M059J (cell line): ENCODE measurements around the gene PCDHB2. TPM values are rescaled to one million over a fixed set of nuclear protein-coding genes. Genes with fewer than 3 reads are reported as not detected.
"Not testable (repeated sequence)": the region's sequence is repeated elsewhere in the genome, so short reads cannot be mapped to it uniquely, and the experiment has no call there.

Experiments used
- DNase-seq: peaks from one replicate; pipeline ENCODE4 v3.0.0-alpha.2; 2012; ENCODE audit warnings: low read depth
- total RNA-seq: library from RNA; depleted of rRNA; stranded (reverse); fragments of >200 nt; shearing (Covaris generic); gene quantifications from 2 replicates; pipeline ENCODE4 v1.2.3, GENCODE V29; 2014; rRNA removed

Gene PCDHB2
- 0.32 and 2.1 TPM in 2 replicates for total RNA-seq

GRCh38 chr5:141094481-141095262, at the start of gene PCDHB2:
Gene PCDHB2 (plus strand): TSS chr5:141094615. CDS start chr5:141094791, 176 bp downstream.
- peak; percentile 40 for DNase-seq

DNA sequence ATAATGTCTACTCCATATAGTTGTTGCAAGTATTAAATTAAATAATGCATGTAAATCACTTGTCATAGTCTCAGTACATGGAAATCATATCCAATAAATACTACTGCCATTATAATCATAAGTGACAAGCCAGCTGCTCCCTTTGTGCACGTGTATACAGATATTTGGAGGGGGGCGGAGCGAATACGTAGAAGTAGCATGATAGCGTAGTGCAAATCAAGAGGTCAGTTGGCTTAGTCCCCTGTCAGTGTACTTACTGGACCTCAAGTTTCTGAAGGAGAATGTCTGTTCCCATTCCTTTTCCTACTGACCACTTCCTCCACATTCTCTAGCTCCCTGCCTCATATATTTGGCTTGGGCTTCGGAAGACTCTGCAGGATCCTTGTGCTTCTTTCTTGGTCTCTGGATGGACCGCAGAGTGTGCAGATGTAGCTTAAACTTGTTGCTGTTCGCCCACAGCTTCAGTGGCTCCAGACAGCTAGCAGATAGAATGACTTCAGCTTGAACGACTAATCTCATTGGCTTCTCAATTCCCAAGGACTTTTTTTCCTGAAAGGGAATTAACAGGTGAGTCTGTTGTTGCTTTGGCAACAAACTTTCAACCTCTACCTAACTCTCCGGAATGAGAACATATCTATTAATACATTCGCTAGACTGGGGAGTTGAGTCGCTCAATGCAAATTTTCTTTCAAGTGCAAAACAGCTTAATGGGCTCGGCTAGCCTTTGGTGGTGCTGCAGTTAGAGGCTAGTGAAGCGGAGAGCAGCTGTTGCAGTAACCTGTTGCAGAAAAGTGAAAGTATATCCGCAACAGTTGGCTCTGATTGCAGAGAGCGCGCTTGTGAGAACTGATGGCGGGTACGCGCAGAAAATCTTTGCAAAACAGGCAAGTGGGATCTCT, 43.5 kb upstream of the PCDHB2 start, which contains the start of gene PCDHB1:
Gene PCDHB1, plus strand, starts transcription at position 753 of the 899 bp plus-strand sequence. Its CDS starts 97 bp downstream, at position 850.
- peak; percentile 1 for DNase-seq

DNA sequence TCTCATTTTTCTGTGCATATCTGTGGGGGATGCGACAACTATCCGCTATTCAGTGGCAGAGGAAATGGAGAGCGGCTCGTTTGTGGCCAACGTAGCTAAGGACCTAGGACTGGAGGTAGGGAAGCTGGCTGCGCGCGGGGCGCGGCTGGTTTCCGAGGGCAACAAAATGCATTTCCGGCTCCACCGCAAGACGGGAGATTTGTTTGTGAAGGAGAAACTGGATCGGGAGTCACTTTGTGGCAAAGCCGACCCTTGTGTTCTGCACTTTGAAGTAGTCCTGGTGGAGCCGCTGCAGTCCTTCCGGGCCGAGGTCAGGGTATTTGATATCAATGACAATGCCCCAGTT, 42.9 kb upstream of the PCDHB2 start:
- DNase-seq, result no peak

GRCh38 chr5:141077826-141078225, 16.6 kb upstream of the PCDHB2 start:
- no peak for DNase-seq

DNA sequence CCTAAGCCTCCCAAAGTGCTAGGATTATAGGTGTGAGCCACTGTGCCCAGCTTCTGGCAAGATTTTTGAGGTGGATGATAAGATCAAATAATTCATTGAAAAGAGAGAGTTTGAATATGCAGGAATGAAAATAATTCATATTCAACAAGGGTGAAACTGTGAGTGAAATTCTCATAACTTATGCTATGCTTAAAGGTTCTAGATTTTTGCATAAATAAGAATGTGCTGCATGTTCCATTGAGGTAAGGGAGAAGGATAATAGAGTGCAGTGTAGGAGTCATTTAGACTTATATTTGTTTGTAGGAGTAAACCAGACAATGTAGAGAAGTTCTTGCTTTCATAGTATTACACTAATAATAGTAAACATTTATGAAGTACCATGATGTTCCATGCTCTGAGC, 12.2 kb upstream of the PCDHB2 start:
- no peak for DNase-seq

- peak; percentile 78 for DNase-seq
Measured at GRCh38 chr5:141084487-141084989, 9.9 kb upstream of the PCDHB2 start.

DNA sequence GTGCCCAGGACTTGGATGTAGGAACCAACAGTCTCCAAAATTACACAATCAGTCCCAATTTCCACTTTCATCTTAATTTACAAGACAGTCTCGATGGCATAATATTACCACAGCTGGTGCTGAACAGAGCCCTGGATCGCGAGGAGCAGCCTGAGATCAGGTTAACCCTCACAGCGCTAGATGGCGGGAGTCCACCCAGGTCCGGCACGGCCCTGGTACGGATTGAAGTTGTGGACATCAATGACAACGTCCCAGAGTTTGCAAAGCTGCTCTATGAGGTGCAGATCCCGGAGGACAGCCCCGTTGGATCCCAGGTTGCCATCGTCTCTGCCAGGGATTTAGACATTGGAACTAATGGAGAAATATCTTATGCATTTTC, 837 bp downstream of the PCDHB2 start:
- no peak for DNase-seq

GRCh38 chr5:141096181-141096580, 1.8 kb downstream of the PCDHB2 start:
- not testable (repeated sequence) for DNase-seq

DNA sequence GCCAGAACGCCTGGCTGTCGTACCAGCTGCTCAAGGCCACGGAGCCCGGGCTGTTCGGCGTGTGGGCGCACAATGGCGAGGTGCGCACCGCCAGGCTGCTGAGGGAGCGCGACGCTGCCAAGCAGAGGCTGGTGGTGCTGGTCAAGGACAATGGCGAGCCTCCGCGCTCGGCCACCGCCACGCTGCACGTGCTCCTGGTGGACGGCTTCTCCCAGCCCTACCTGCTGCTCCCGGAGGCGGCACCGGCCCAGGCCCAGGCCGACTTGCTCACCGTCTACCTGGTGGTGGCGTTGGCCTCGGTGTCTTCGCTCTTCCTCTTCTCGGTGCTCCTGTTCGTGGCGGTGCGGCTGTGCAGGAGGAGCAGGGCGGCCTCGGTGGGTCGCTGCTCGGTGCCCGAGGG, 2.2 kb downstream of the PCDHB2 start:
- DNase-seq, result not testable (repeated sequence)

GRCh38 chr5:141100243-141100805, 5.9 kb downstream of the PCDHB2 start, which contains the start of gene PCDHB3:
Gene PCDHB3 (plus strand): TSS chr5:141100473. CDS start chr5:141100650, 177 bp downstream.
- DNase-seq, result peak; percentile 87

DNA sequence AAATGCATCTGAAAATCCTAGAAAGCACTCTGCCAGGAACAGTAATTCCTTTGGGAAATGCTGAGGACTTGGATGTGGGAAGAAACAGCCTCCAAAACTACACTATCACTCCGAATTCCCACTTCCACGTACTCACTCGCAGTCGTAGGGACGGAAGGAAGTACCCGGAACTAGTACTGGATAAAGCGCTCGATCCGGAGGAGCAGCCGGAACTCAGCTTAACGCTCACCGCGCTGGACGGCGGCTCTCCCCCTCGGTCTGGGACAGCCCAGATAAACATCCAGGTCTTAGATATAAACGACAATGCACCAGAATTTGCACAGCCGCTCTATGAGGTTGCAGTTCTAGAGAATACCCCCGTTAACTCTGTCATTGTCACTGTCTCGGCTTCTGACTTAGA, 6.6 kb downstream of the PCDHB2 start:
- peak; percentile 30 for DNase-seq

GRCh38 chr5:141102070-141102469, 7.7 kb downstream of the PCDHB2 start:
- not testable (repeated sequence) for DNase-seq

DNA sequence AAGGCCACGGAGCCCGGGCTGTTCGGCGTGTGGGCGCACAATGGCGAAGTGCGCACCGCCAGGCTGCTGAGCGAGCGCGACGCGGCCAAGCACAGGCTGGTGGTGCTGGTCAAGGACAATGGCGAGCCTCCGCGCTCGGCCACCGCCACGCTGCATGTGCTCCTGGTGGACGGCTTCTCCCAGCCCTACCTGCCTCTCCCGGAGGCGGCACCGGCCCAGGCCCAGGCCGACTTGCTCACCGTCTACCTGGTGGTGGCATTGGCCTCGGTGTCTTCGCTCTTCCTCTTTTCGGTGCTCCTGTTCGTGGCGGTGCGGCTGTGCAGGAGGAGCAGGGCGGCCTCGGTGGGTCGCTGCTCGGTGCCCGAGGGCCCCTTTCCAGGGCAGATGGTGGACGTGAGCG, 8.1 kb downstream of the PCDHB2 start:
- not testable (repeated sequence) for DNase-seq

GRCh38 chr5:141105350-141105749, 10.9 kb downstream of the PCDHB2 start:
- DNase-seq, result no peak

GRCh38 chr5:141119250-141119649, 24.8 kb downstream of the PCDHB2 start:
- DNase-seq, result no peak

GRCh38 chr5:141121563-141121962, 27.1 kb downstream of the PCDHB2 start, which contains the start of gene PCDHB4:
Gene PCDHB4 (plus strand): TSS chr5:141121818. CDS start chr5:141121999, 181 bp downstream.
- no peak for DNase-seq

- DNase-seq, result no peak
Measured at GRCh38 chr5:141121985-141122384, 27.6 kb downstream of the PCDHB2 start.

DNA sequence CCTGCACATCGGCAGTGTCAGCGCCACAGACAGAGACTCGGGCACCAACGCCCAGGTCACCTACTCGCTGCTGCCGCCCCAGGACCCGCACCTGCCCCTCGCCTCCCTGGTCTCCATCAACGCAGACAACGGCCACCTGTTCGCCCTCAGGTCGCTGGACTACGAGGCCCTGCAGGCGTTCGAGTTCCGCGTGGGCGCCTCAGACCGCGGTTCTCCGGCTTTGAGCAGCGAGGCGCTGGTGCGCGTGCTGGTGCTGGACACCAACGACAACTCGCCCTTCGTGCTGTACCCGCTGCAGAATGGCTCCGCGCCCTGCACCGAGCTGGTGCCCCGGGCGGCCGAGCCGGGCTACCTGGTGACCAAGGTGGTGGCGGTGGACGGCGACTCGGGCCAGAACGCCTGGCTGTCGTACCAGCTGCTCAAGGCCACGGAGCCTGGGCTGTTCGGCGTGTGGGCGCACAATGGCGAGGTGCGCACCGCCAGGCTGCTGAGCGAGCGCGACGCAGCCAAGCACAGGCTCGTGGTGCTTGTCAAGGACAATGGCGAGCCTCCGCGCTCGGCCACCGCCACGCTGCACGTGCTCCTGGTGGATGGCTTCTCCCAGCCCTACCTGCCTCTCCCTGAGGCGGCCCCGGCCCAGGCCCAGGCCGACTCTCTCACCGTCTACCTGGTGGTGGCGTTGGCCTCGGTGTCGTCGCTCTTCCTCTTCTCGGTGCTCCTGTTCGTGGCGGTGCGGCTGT, 29.2 kb downstream of the PCDHB2 start:
- not testable (repeated sequence) for DNase-seq

DNA sequence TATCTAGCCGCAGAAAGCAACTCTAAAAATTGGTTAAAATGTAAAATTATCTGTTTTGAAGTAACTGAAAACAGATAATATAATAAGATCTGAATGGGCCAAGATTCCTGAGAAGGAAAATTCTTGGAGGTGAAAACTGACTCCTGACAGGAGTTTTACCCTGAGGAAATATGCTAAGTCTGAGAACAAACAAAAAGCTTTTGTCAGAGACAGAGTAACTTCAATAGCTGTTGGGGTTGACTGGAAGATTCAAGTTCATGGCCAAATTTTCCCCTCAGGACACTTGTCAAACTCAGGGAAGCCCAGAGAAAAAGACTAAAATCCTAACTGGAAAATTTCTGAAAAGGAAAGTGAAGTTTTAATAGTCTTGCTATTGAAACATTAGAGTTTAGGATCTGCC, 32.9 kb downstream of the PCDHB2 start:
- no peak for DNase-seq

GRCh38 chr5:141135030-141135717, 40.8 kb downstream of the PCDHB2 start, which contains the start of gene PCDHB5:
Gene PCDHB5 (plus strand): TSS chr5:141135206. CDS start chr5:141135435, 229 bp downstream.
- no peak for DNase-seq
